ENCODE results near the gene SEC14L1.

The SEC14L1 gene

GRCh38 chr17:77231076-77231871, 90.5 kb downstream of the SEC14L1 start:
- Mint-ChIP-seq H3K27me3 (ENCODE audit: low read depth) (peaks cover 3% of the 10 kb centered on the region), H3K27ac (peak overlapping the region in 1 of 3 experiments; percentile 19), H3K4me3 (no peak overlapping the region), H3K36me3 (ENCODE audit: low read depth) (no peaks in the 10 kb centered on the region), H3K4me1 (peaks cover 46% of the 10 kb centered on the region), H3K9me3 (peaks cover 3% of the 10 kb centered on the region)
- TF ChIP-seq CTCF (IDR thresholded peaks at IDR 0.05; ENCODE audit: unreplicated experiment in 3 of 3): no peak

- H3K27me3 Mint-ChIP-seq (ENCODE audit: low read depth): peaks cover 3% of the 10 kb centered on the region
- peak overlapping the region; percentile 23 to 92 (median 55) for H3K27ac Mint-ChIP-seq
- no peak overlapping the region for H3K4me3 Mint-ChIP-seq
- peaks cover 50% of the 10 kb centered on the region for H3K4me1 Mint-ChIP-seq
- peaks cover 3% of the 10 kb centered on the region for H3K9me3 Mint-ChIP-seq
- TF ChIP-seq CTCF (IDR thresholded peaks at IDR 0.05; ENCODE audit: unreplicated experiment in 3 of 3): no peak
- H3K36me3 Mint-ChIP-seq (ENCODE audit: low read depth): no peaks in the 10 kb centered on the region
Measured at GRCh38 chr17:77233127-77233526, 92.4 kb downstream of the SEC14L1 start.

- peak overlapping the region; percentile 87 to 92 (median 90) for H3K27ac Mint-ChIP-seq
- peaks cover 43% of the 10 kb centered on the region for H3K4me1 Mint-ChIP-seq
- H3K9me3 Mint-ChIP-seq: peaks cover 3% of the 10 kb centered on the region
- H3K27me3 Mint-ChIP-seq (ENCODE audit: low read depth): peaks cover 3% of the 10 kb centered on the region
- H3K4me3 Mint-ChIP-seq: no peak overlapping the region
- H3K36me3 Mint-ChIP-seq (ENCODE audit: low read depth): no peaks in the 10 kb centered on the region
- TF ChIP-seq CTCF (IDR thresholded peaks at IDR 0.05; ENCODE audit: unreplicated experiment in 3 of 3): no peak
Measured at GRCh38 chr17:77233635-77234334, 93.0 kb downstream of the SEC14L1 start.

GRCh38 chr17:77234695-77235094, 93.9 kb downstream of the SEC14L1 start:
- no peak for TF ChIP-seq CTCF (IDR thresholded peaks at IDR 0.05; ENCODE audit: unreplicated experiment in 3 of 3)
- H3K27ac Mint-ChIP-seq: peak overlapping the region; percentile 87 to 92 (median 90)
- H3K27me3 Mint-ChIP-seq (ENCODE audit: low read depth): peaks cover 3% of the 10 kb centered on the region
- peaks cover 41% of the 10 kb centered on the region for H3K4me1 Mint-ChIP-seq
- no peaks in the 10 kb centered on the region for H3K36me3 Mint-ChIP-seq (ENCODE audit: low read depth)
- peak overlapping the region in 2 of 3 experiments; percentile 36 to 47 for H3K4me3 Mint-ChIP-seq
- peaks cover 3% of the 10 kb centered on the region for H3K9me3 Mint-ChIP-seq

- H3K4me3 Mint-ChIP-seq: peak overlapping the region; percentile 9 to 29 (median 26)
- peaks cover 3% of the 10 kb centered on the region for H3K9me3 Mint-ChIP-seq
- peaks cover 41% of the 10 kb centered on the region for H3K4me1 Mint-ChIP-seq
- TF ChIP-seq CTCF (IDR thresholded peaks at IDR 0.05; ENCODE audit: unreplicated experiment in 3 of 3): no peak
- no peaks in the 10 kb centered on the region for H3K36me3 Mint-ChIP-seq (ENCODE audit: low read depth)
- H3K27ac Mint-ChIP-seq: peak overlapping the region; percentile 87 to 92 (median 90)
- peaks cover 3% of the 10 kb centered on the region for H3K27me3 Mint-ChIP-seq (ENCODE audit: low read depth)
Measured at GRCh38 chr17:77235370-77235941, 94.7 kb downstream of the SEC14L1 start.

Data from nephron (organoid).